Neural progenitor cell (in vitro differentiated cells): ENCODE data around the gene MCUR1.

Source experiments
- EZH2 ChIP-seq: fragments of 200-600 bp; sonication (generic); IDR thresholded peaks from 2 replicates; pipeline ENCODE4 v1.6.1; 2017; ENCODE audit warnings: antibody characterized with exemption, mild to moderate bottlenecking, moderate library complexity
- EZH2phosphoT487 ChIP-seq: fragments of 200-600 bp; sonication (generic); IDR thresholded peaks from 2 replicates; pipeline ENCODE4 v1.6.1; 2017; ENCODE audit warnings: antibody characterized with exemption
- TF ChIP-seq, protein P1 (sequence below): fragments of 200-600 bp; sonication (generic); IDR thresholded peaks from 2 replicates; pipeline ENCODE4 v1.5.1; 2017; ENCODE audit warnings: antibody characterized with exemption, mild to moderate bottlenecking

DNA sequence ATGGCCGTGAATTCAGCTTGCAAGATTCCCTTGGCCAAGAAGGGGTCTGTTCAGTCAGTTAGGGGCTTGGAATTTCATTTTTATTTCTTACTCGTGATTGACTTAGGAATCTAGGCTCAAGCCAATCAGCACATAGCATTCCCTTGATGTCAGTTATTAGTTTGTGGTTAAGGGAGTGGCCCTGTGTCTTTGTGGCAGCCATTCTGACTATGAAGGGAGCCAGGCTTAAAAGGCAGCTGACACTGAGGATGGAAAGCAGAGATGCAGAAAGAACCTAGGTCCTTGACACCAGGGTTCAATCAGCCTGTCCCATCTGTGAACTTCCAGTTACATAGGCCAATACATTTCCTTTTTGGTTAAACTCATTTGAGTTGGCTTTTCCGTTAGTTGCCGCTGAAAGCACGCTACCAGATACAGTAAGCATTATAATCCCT, 48.1 kb downstream of the MCUR1 start:
- TF ChIP-seq, protein P1, sequence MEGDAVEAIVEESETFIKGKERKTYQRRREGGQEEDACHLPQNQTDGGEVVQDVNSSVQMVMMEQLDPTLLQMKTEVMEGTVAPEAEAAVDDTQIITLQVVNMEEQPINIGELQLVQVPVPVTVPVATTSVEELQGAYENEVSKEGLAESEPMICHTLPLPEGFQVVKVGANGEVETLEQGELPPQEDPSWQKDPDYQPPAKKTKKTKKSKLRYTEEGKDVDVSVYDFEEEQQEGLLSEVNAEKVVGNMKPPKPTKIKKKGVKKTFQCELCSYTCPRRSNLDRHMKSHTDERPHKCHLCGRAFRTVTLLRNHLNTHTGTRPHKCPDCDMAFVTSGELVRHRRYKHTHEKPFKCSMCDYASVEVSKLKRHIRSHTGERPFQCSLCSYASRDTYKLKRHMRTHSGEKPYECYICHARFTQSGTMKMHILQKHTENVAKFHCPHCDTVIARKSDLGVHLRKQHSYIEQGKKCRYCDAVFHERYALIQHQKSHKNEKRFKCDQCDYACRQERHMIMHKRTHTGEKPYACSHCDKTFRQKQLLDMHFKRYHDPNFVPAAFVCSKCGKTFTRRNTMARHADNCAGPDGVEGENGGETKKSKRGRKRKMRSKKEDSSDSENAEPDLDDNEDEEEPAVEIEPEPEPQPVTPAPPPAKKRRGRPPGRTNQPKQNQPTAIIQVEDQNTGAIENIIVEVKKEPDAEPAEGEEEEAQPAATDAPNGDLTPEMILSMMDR = no peak
- TF ChIP-seq EZH2 (no peak), EZH2phosphoT487 (no peak)
